Measurements from ENCODE around the gene NBEAL2.
"Not testable (repeated sequence)": the region's sequence is repeated elsewhere in the genome, so short reads cannot be mapped to it uniquely, and the experiment has no call there.

Gene NBEAL2

DNA sequence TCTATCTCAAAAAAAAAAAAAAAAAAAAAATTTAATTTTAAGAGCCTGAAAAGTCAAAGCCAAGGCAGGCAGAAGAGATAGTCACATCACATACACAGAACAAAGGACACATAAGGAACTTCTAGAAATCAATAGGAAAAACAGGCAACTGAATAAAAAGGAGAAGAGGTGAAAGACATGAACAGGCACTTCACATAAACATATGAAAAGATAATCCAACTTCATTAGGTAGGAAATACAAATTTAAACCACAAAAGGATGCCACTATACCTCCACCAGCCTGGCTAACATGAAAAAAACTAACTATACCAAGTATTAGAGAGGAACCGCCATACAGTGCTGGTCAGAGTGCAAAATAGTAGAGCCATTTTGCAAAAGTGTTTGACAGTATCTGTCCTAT, 17.0 kb upstream of the NBEAL2 start:
- DNase-seq = no peak

DNA sequence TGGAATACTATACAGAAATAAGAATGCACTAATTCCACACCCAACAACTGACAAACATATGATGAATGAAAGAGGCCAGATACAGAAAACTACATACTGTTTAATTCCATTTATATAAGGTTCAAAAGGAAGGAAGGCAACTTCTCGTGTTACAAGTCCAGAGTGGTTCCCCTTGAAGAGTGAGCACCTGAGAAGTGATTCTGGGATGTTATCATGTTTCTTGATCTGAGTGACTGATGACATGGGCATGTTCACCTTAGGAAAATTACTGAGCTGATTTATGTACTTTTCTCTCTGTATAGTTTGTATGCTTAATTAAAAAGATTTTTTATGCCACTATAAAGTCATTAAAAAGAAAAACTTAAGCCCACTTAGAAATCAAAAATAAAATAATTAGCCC, 16.5 kb upstream of the NBEAL2 start:
- no peak for DNase-seq

DNA sequence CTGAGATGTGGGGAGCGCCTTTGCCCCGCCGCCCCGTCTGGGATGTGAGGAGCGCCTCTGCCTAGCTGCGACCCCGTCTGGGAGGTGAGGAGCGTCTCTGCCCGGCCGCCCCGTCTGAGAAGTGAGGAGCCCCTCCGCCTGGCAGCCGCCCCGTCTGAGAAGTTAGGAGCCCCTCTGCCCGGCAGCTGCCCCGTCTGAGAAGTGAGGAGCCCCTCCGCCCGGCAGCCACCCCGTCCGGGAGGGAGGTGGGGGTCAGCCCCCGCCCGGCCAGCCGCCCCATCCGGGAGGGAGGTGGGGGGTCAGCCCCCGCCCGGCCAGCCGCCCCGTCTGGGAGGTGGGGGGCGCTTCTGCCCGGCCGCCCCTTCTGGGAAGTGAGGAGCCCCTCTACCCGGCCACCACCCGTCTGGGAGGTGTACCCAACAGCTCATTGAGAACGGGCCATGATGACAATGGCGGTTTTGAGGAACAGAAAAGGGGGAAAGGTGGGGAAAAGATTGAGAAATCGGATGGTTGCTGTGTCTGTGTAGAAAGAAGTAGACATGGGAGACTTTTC, 15.4 kb upstream of the NBEAL2 start:
- not testable (repeated sequence) for DNase-seq

DNA sequence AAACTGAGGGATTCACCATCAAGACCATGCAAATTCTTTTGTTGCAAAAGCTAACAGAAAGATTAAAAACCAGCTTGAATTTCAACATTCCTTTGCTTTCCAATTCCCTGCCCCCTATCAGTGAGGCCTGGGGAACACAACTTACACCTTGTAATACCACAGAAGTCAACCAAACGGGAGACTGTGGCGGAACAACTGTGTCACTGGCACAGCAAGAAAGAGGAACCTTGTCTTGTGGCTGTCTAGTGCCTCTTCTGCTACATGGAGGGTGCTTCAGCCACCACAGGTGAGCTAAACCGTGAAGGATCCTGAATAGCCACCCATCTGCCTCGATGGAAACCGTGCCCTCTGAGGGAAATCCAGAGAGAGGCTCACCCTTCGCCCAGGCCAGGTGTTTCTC, 14.3 kb upstream of the NBEAL2 start:
- DNase-seq = no peak

DNA sequence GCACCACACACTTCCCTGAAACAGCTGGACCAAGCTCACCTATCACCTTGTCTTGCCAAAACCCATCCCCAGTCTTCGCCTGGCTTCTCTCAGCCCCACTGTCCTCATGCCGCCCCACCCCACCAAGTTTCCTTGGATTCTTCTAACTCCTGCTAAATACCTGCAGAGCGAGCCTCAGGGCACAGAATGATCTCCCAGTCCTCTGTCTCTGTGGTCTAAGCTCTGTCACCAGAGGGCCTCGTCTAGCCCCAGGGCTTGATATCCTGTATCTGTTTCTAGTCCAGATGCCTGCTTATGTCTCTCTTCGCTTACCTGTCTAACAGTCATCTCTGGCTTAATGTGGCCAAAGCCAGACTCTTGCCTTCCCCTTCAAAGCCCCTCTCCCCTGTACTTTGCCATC, 12.7 kb upstream of the NBEAL2 start:
- no peak for DNase-seq

DNA sequence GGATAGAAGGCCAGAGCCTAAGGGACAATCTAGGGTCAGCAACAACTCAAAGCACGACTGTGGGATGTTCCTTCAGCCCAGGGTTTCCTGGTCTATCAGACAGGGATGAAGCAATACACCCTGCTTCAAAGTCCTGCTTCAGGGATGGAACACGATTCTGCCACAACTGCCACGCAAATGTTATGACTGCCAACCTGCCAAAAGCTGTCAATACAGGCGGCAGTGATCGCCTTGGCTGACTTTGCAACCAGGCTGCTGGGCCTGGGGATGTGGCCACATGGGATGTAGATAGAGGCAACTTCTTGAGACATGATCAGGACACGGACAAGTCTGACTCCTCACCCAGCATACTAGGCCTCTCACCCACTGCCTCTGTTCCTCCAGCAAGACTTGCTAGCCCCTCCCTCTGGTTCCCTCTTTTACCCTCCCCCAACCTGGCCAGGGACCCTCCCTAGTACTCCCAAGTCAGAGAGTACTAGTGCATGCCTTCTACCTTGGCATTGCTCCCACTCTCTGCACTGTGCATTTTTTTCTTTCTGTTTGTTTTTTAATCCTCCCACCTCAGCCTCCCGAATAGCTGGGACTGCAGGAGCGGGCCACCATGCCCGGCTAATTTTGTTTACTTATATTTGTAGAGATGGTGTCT, 10.6 kb upstream of the NBEAL2 start:
- no peak for DNase-seq

DNA sequence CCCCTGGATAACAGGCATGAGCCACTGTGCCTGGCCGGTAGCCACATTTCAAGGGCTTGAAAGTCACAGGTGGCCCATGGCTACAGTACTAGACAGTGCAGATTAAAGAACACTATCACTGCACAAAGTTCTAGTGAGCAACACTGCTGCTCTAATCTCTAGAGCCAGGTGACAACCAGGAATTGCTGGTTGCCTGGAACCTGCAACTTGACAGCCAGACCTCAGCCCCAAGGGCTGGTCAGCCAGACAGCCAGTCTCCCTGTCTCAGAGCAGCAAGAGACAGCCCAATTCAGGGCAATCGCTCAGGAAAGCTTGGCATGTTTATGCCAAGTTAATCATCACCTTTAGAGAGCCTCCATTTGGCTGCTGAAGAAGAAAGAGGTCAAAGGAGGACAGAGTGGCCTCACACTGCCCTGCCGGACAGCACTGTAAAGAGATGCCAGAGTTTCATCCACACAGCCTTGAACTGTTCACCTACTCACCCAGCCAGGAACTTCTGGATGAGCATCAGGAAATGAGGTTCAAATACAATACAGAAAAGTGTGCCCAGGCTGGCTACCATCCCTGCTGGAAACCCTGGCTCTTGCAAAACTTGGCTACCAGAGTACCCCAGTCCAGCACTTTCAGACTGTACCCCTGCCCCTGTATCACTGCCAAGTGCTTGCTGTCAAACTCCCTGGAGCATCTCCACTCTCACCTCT, 8.9 kb upstream of the NBEAL2 start:
- DNase-seq = no peak

DNA sequence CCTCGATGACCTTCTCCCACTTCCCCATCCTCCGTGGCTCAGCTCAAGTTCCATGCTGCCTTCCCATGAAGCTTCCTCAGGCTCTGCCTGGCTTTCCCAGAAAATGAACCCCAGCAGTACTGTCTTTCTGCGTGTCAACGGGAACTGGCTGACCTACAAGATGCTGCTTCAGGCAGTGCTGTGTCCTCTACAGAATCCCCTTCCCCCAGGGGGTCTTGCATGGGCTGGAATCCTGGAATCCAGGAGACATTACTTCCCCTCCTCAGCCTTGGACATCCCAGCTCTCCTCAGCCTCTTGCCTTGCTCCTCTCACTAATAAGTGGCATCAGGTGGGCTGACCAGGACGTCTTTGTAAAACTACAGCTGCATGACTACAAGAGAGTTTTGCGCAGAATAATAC, 8.3 kb upstream of the NBEAL2 start:
- no peak for DNase-seq

DNA sequence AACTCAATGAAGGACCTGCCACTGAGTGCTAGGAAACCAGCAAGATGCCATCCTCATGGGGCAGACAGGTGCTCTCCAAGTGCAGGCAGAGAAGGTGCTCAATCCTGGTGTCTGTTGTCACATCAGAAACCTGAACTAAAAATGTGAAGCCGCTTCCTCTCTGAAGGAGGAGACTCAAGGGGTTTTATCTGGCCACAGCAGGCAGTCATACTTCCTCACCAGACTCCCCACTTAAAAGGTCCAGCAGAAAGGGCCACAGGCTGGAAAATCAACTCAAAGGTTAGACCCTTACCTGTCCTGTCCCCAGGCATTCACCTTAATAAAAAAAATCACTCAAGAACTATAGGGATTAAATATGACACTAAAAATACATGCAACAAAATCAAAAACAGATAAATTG, 7.7 kb upstream of the NBEAL2 start:
- DNase-seq = no peak

DNA sequence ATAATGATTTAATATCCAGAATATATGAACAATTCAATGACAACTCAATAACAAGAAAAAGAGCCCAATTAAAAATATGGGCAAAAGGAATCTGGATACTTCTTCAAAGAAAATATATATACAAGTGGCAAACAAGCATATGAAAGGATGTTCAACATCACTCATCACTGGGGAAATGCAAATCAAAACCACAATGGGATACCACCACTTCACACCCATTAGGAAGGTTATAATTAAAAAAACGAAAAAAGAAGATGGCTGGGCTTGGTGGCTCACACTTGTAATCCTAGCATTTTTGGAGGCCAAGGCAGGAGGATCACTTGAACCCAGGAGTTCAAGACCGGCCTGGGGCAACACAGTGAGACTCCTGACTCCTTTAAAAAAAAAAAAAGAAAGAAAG, 7.1 kb upstream of the NBEAL2 start:
- no peak for DNase-seq

DNA sequence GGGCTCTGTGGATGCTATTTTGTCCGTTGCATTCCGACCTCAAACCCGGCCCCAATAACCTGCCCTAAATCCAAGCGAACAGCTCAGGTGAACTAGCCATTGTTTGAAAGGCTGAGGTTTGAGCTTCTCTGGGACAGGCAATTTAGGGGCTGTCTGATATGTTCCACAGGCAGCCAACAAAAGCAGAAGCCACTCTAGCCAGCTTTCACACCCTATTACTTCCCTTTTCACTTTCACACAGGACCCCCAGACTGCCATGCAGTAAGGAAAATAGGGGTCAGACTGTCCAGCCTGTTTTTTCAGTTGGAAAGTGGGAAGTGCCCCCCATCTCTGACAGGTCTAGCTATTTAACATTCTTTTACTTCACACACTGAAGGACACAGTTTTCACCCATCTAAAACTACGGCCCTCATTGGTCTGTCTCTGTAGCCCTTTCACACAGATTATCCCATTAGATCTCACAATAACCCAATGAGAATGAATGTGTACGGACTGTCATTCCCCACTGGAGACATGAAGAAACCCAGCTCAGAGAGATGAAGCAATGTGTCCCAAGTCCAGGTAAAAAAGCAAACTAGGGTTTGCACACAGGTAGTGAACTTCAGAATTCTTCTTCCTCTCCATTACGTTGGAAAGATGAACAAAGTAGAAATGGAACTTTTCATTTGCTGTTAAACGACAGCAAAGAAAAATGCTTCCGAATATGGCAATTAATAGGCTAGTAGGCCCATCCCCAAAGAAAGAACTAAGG, 4.9 kb upstream of the NBEAL2 start:
- DNase-seq = no peak

DNA sequence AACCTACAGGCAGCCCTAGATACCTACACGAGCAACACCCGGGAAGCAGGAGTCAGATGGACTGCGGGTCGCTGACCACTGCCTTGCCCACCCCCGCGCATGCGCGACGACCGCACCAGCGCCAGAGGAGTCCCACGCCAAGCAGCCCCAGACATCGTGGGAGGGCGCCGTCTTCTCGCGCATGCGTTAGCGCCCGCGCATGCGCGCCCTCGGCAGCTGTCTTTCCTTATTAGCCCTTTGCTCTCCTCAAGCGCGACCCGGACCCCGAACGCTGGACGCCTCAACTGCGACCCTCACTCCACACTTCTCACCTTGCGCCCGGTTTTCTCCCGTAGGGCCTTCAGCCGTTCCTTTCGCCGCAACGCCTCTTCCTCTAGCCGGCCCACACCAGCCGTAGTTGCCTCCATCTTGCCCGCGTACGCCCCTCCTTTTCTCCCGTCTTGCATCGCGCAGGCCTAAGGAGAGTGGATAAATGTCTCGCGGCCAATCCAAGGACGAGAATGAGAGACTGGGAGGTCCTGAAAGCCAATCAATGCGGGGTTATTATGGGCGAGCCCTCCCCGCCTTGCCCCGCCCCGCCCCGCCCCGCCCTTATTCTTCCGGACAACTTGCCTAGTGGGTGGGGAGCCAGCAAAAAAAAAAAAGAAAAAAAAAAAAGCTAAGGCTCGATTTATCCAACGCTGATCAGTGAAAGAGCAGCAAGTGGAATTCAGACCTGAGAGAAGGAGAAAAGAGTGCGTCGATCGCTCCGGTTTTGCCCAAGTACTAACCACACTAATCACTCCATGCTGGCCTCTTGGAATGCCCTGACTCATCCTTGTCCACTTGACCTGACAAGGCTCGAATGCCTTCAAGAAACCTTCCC, 2.9 kb upstream of the NBEAL2 start, which contains the start of gene CCDC12:
Gene CCDC12, minus strand, starts transcription at position 420 of the 865 bp plus-strand sequence. Its CDS starts 13 bp downstream, at position 407.
- DNase-seq = peak; percentile 86

DNA sequence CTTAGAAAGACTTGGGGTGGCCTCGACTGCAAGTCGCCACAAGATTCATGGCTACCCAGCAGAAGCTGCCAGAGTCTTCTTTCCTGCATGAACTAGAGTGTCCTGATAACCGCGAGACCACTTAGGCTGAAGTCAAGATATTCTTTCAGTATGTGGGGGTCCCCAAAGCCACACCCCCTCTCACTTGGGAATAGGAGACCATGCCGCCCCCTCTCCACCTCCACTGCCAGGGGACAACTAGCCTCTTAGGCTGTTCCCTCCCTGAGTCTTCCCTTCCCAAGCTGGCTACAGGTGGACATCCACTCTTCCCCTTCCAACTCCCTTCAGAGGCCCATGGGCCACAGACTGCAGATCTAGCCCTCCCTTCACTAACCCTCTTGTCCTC, 1.7 kb upstream of the NBEAL2 start:
- DNase-seq = no peak

DNA sequence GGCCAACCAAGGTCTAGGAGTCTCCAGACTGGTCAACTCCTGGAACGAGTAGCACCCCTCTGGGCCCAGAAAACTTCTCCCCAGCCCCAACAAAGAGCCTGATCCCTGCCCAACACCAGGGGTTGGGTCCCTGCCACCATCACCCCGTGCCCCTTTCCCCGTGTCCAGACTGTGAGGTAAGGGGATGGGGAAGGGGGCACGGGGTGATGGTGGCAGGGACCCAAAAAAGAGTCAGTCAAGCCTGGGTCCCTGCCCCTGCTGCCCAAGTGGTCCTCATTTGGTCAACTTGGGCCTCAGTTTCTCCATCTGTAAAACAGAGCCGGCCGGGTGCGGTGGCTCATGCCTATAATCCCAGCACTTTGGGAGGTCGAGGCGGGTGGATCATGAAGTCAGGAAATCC, 1.1 kb upstream of the NBEAL2 start:
- no peak for DNase-seq

DNA sequence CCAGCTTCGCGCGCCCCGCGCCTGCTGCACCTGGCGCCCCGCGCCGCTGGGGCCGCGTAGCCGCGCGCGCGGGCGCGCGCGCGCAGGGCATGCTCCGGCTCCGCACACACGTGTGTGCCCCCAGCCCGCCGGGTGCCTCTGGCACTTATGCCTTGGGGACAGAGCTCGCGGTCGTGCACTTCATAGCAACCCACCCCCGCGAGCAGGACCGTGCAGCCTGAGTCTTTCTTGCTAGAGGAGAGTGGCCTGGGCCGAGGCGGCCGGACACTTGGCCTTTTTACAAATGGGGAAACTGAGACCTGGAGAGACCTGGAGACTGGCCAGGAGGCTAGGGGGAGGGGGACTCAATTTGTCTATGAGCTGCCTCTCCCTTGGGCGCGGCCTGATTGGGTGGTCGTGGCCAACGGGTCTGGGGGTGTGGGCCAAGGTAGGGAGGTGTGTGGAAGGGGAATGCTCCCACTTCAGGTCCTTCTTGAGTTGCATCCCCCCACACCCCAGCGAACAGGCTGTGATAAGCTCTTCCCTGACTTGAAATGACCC, 562 bp downstream of the NBEAL2 start:
- no peak for DNase-seq

DNA sequence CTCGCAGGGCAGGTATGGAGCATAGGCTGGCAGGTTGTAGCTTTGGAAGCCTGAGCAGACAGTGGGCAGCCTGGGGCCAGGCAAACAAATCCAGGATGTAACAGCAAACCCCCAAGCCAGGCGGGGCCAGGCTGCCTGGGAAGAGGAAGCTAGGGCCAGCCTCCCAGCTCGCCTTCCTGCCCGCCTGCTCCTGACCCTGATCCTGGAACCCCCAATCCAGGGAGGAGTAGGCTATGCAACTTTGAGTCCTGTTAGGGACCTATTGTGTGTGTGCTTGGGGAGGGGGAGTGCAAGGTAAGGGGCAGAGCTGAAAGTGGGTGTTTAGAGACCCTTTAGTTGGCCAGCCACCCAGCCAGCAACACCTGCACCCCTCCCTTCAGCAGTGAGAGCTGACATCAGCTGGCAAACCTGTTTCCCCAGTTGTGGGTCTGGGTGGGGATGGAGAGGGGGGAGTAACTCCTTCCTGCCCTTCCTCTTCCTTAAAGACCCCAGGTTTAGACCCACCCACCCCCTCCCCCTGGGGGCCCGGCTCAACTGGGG, 2.5 kb downstream of the NBEAL2 start:
- DNase-seq = no peak

DNA sequence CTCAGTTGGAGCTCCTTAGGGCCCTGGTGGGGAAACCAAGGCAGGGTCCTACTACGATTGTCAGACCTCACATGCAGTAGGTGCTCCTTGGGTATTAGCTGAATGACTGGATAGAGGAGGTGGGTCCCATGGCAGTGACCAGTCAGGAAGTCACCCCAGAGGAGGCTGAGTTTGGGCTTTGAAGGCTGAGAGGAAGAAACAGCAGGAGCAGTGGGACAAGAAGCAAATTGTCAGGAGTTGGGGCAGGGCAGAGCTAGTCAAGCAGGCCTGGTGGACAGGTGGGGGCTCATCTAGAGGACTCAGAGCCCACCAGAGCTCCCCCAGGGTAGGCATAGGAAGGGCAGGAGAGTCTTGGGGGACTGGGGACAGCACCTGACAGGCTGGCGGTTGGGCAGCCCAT, 3.1 kb downstream of the NBEAL2 start:
- DNase-seq = no peak

DNA sequence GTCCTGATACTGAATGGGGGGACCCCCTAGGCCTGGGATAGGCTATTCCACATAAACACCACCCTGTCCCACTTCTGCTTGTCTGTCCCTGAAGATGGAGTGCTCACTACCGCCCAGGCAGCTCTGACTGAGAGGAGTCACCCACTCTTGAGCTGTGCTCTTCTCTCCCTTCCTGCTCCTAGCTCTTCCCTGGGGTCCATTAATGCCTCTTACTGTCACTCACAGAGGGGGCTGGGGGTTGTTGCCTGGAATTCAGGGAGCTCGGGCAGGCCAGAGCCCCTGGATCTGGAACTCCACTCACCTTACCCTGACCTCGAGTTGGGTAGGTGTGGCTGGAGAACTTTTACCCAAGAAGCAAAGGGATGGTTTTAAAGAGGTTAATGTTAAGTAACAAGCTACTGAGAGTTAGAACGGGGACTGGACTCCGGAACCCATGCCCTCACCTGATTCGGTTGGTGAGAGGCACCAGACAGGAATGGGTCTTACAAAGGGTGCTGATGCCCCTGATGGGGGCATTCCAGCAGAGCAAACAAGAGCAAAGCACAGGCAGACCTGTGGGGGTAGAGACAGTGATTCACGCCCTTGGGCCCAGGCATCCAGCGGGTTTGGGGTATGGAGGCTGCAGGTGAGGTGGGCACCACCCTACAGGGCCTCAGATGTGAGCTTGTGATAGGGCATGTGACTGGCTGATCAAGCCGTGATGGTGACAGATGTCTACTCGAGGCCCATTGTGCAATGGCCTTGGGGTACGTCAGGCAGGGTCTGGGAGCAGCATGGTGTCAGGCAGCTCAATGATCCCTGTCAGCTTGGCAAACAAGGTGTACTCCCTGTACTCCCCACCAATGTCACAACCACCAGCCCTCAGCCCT, 5.4 kb downstream of the NBEAL2 start:
- DNase-seq = no peak

DNA sequence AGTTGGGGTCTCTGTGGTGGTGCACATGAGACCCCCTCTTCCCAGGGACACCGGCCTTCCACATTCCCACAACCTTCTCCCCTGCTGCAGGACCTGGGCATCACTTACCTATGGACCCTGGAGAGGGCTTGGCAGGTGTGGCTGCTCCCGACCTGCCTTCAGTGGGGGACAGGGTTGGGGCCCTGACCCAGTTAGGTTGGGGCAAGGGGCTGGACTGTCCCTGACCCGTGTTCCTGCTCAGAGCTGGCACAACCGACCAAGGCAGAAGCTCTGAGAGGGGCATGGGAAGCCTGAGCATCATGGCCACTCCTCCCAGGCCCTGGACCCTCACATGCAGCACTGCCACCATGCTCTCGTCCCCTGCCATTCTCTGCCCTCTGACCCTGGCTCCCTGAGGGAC, 6.1 kb downstream of the NBEAL2 start:
- DNase-seq = no peak

DNA sequence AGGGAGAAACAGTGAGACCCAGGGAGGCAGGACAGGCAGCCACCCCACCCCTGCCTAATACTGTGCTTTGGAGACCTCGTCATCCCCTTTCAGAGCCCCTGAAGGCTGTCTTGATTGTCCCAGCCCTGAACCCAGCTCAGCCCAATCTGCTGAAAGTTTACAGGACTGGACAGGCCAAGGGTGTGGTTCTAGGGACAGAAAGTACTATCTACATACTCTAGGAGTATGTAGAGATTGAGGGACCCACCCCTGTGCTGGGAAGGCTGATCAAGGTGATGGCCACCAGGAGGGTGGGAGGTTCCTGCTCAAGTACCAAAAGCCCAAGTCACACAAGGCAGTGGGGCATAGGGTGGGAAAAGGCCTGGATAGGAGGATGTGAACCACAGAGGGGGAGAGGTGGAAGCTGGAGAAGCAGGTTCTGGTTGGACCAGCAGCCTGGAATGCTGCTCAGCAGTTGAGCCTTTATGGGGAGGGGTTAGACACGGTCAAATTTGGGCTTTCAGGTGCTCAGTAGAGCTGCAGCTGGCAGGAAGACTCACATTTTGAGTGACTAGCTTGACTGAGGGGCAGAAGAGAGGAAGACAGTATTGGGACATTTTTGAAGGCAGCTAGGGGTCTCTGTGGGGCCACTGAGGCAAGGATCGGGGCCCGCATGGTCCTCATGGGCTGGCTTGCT, 6.7 kb downstream of the NBEAL2 start:
- DNase-seq = no peak
